ENCODE data around the gene HNMT. TPM values are rescaled to one million over a fixed set of nuclear protein-coding genes. Genes with fewer than 3 reads are reported as not detected.

HNMT gene
- total RNA-seq, 1 experiment from 2014 or later: 56.5 TPM

DNA sequence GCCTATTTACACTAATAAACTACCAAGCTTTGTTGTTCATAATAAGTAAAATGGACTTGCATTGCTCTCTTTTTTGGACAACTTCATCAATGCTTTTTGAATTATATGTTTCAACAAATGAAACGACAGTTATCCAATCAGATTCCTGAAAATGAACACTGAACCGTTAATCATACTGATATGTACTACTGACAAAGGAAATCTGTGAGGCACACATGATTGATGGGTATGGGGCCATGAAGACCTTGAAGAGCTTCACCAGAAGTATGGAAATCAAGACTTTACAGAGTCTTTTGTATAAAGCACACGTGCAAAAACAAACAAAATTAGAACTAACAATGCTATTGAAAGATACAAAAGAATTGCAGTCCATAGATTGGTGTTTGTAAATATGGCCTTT is 51.2 kb downstream of the HNMT start:
- CTCF ChIA-PET: no interaction called here
- H3K9me3 Mint-ChIP-seq (ENCODE audit: low read depth, unreplicated experiment): no peaks in the 10 kb centered on the region
- no peaks in the 10 kb centered on the region for H3K36me3 Mint-ChIP-seq (ENCODE audit: insufficient read depth, unreplicated experiment)
- H3K4me1 Mint-ChIP-seq (ENCODE audit: low read depth, unreplicated experiment): peaks cover 22% of the 10 kb centered on the region
- TF ChIP-seq, protein P1, sequence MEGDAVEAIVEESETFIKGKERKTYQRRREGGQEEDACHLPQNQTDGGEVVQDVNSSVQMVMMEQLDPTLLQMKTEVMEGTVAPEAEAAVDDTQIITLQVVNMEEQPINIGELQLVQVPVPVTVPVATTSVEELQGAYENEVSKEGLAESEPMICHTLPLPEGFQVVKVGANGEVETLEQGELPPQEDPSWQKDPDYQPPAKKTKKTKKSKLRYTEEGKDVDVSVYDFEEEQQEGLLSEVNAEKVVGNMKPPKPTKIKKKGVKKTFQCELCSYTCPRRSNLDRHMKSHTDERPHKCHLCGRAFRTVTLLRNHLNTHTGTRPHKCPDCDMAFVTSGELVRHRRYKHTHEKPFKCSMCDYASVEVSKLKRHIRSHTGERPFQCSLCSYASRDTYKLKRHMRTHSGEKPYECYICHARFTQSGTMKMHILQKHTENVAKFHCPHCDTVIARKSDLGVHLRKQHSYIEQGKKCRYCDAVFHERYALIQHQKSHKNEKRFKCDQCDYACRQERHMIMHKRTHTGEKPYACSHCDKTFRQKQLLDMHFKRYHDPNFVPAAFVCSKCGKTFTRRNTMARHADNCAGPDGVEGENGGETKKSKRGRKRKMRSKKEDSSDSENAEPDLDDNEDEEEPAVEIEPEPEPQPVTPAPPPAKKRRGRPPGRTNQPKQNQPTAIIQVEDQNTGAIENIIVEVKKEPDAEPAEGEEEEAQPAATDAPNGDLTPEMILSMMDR (IDR thresholded peaks at IDR 0.05; ENCODE audit: unreplicated experiment): no peak
- intact Hi-C loops (cut with micrococcal nuclease; ENCODE audit: unreplicated experiment): no loop called here
- H3K27me3 Mint-ChIP-seq (ENCODE audit: unreplicated experiment): no peaks in the 10 kb centered on the region
- H3K27ac Mint-ChIP-seq (ENCODE audit: unreplicated experiment): no peak overlapping the region
- H3K4me3 Mint-ChIP-seq (ENCODE audit: low read depth, unreplicated experiment): no peak overlapping the region
- no peak for DNase-seq
- no TSS peak for BruUV-seq (replicated peaks)

DNA sequence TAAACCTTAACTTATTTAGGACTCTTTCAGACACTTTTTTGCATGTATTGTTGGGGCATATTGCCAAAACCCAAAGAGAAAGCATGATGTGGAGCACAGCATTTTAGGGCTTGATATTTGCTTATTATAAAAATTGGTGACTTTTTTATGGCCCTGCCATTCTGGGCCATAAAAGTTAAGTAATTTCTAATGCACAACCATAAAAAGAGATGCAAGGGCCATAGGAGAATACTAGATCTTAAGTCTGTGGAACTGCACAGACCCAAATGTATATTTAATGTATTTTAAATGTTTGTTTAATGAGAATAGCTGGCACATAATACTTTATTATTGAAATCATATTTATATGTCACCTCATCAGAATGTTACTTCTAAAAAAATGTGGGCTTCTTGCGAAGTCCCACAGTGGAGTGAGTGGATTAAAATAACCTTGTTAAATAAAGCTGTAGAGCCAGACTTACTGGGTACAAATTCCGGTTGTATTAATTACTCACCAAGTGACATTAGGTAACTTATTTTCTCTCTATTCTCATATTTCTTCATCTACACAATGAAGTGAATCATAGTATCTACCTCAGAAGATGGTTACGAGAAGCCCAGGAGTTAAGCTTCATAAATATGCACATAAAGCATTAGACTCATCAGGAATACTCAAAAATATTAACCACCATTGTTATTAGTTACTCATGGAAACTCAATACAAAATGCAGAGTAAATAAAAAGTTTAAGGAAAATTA is 52.2 kb downstream of the HNMT start:
- no peak for DNase-seq
- H3K36me3 Mint-ChIP-seq (ENCODE audit: insufficient read depth, unreplicated experiment): no peaks in the 10 kb centered on the region
- peaks cover 24% of the 10 kb centered on the region for H3K4me1 Mint-ChIP-seq (ENCODE audit: low read depth, unreplicated experiment)

DNA sequence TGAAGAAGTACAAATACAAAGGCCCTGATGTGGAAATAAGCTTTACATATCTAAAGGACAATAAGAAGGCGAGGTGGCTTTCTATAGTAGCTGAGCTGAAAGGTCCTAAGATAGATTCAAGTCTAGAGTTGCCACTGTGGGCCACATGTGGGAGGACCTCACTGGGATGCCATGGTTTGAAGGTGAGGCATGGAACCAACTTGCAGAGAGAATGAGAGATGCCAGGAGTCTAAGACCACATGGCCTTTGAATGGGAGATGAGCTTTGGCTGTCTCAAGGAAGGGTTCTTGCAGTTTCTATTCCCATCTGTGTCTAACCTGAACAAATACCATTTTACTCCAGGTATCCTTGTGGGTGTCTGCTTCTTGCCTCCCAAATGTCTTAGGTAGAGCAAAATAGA is 53.6 kb downstream of the HNMT start:
- intact Hi-C loops (cut with micrococcal nuclease; ENCODE audit: unreplicated experiment): no loop called here
- CTCF ChIA-PET: no interaction called here

More for the DNA sequence above, 52.2 kb downstream of the HNMT start:
- intact Hi-C loops (cut with micrococcal nuclease; ENCODE audit: unreplicated experiment): no loop called here
- Mint-ChIP-seq H3K4me3 (ENCODE audit: low read depth, unreplicated experiment) (no peak overlapping the region), H3K27me3 (ENCODE audit: unreplicated experiment) (no peaks in the 10 kb centered on the region), H3K9me3 (ENCODE audit: low read depth, unreplicated experiment) (no peaks in the 10 kb centered on the region), H3K27ac (ENCODE audit: unreplicated experiment) (no peak overlapping the region)
- TF ChIP-seq, protein P1 (IDR thresholded peaks at IDR 0.05; ENCODE audit: unreplicated experiment): no peak
- CTCF ChIA-PET: interaction anchor here (1.2 kb wide), 1 partner anchor 48 kb away, joined by 3 read pairs; no protein-coding TSS in a partner anchor
- BruUV-seq (replicated peaks): no TSS peak

DNA sequence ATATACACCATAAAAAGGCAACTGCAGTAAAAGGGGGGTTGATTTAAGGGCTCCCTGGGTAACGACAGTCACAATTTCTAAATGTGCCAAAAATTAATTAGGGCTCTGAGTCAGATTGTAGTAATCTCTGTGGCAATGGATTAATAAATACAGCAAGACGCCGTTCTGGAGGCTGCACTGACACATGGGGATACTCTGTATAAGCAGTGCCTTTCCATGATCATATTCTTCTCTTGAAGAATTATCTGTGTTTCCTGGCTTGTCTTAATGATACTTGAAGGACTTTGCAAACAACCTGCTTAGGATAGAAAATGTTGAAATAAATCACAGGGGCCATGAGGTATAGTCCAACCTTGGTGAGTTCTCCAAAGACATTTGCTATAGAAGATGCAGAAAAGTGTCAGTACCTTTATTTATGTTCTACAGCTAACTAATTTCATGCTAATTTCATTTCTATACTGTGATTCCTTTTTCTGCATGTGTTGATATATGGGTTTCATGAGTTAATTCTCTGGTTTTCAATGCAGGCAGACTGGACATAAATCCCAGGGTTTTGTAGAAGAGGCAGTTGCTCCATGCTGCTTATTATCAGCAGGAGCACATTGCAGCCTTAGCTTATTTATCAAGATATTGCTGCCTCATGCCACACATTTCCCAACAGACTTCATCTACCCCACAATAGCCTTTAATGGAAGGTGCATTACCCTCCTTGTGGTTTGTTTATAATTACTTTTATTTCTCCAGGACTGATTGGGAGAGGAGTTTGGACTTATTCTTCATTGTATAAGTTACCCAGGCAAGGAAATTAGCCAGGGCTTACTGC is 54.8 kb downstream of the HNMT start:
- BruUV-seq (replicated peaks): no TSS peak
- no peak overlapping the region for H3K27ac Mint-ChIP-seq (ENCODE audit: unreplicated experiment)
- CTCF ChIA-PET: interaction anchor here (1.2 kb wide), 1 partner anchor 63 kb away, joined by 3 read pairs; no protein-coding TSS in a partner anchor

More for the DNA sequence above, 53.6 kb downstream of the HNMT start:
- no peak overlapping the region for H3K27ac Mint-ChIP-seq (ENCODE audit: unreplicated experiment)
- no peak overlapping the region for H3K4me3 Mint-ChIP-seq (ENCODE audit: low read depth, unreplicated experiment)
- no peaks in the 10 kb centered on the region for H3K36me3 Mint-ChIP-seq (ENCODE audit: insufficient read depth, unreplicated experiment)
- TF ChIP-seq, protein P1 (IDR thresholded peaks at IDR 0.05; ENCODE audit: unreplicated experiment): no peak
- H3K9me3 Mint-ChIP-seq (ENCODE audit: low read depth, unreplicated experiment): no peaks in the 10 kb centered on the region
- no peak for DNase-seq
- BruUV-seq (replicated peaks): no TSS peak
- H3K4me1 Mint-ChIP-seq (ENCODE audit: low read depth, unreplicated experiment): peaks cover 24% of the 10 kb centered on the region
- H3K27me3 Mint-ChIP-seq (ENCODE audit: unreplicated experiment): no peaks in the 10 kb centered on the region

More for the DNA sequence above, 54.8 kb downstream of the HNMT start:
- no peaks in the 10 kb centered on the region for H3K9me3 Mint-ChIP-seq (ENCODE audit: low read depth, unreplicated experiment)
- DNase-seq: no peak
- H3K36me3 Mint-ChIP-seq (ENCODE audit: insufficient read depth, unreplicated experiment): no peaks in the 10 kb centered on the region
- TF ChIP-seq, protein P1 (IDR thresholded peaks at IDR 0.05; ENCODE audit: unreplicated experiment): no peak
- H3K4me1 Mint-ChIP-seq (ENCODE audit: low read depth, unreplicated experiment): peaks cover 24% of the 10 kb centered on the region
- H3K27me3 Mint-ChIP-seq (ENCODE audit: unreplicated experiment): no peaks in the 10 kb centered on the region
- intact Hi-C loops (cut with micrococcal nuclease; ENCODE audit: unreplicated experiment): no loop called here
- no peak overlapping the region for H3K4me3 Mint-ChIP-seq (ENCODE audit: low read depth, unreplicated experiment)

Data from Calu3 (cell line).